GM19351 (cell line): ENCODE results near the gene TXLNA.
"Not testable (repeated sequence)": the region's sequence is repeated elsewhere in the genome, so short reads cannot be mapped to it uniquely, and the experiment has no call there.

Experiments used
- ATAC-seq: cut with Tn5 transposase; IDR thresholded peaks from one replicate; pipeline ENCODE4 v1.9.1; 2021; ENCODE audit warnings: mild to moderate bottlenecking, moderate library complexity; ENCODE audit not compliant: unreplicated experiment

TXLNA gene

DNA sequence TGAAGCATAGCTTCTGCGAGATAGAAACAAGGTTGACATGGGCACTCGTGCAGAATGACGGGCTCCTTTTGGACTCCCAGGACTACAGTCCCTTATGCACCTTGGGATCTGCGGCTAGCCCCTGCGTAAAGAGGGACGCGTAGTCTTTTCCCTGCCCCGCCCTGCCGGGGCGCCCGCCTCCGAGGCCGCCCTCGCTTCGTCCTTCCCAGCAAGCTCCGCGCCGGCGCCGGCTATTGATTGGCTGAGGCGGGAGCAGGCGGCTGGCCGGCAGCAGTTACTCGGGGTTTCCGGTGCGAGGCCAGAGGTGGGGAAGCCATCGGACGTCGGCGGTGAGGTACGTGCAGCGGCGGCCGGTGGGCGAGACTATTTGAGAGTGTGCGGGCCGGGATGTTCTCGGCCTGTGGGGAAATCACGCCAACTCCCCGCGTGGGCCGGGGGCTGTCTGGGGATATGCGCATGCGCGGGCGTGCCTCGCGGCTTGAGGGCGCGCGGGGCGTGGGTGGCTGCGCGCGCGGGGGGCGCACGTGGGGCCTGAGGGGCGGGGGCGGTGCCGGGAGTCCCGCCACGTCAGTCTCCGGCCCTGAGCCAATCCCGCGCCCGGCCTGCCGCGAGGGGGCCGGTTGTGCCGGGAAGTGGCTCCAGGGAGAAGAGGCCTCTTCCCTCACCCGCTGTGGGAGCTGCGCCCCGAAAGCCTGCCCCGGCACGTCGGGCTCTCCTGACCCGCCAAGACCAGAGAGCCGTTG is at the start of gene TXLNA:
Gene TXLNA (plus strand): TSS at position 233 of the 743 bp plus-strand sequence. CDS start 671 bp downstream, outside the sequence.
- ATAC-seq = peak; percentile 91

DNA sequence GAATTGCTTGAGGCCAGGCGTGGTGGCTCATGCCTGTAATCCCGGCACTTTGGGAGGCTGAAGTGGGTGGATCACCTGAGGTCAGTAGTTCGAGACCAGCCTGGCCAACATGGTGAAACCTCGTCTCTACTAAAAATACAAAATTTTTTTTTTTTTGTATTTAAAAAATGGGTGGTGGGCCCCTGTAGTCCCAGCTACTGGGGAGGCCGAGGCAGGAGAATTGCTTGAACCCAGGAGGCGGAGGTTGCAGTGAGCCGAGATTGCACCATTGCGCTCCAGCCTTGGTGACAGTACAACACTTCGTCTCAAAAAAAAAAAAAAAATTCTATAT is 45.6 kb upstream of the TXLNA start:
- not testable (repeated sequence) for ATAC-seq

DNA sequence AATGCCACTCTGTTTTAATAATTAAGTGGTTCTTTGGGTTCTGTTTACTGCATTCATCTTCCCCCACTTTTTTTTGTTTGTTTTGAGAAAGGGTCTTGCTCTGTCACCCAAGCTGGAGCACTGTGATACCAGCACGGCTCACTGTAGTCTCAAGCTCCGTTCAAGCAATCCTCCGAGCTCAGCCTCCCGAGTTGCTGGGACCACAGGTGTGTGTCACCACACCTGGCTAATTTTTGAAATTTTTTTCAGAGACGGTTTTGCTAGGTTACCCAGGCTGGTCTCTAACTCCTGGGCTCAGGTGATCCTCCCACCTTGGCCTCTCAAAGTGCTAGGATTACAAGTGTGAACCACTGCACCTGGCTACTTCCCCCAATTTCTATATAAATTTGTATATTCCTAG is 42.4 kb upstream of the TXLNA start:
- no peak for ATAC-seq

DNA sequence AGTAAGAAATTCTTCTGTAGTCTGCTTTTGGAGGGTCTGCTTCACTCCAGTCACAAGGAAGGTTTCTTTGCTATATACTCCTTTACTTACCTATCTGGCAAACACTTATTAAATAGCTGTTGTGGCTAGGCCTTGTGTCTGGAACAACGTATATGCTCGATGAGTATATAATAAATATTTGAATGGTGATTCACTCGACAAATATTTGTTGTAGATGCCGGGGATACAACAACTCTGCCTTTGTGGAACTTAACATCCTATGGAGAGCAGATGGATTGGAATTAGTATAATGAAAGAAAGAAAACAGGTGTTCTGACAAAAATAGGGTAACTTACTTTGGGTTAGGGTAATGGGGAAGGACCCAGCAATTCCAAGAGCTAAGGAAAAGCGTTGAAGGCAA is 40.5 kb upstream of the TXLNA start:
- no peak for ATAC-seq

DNA sequence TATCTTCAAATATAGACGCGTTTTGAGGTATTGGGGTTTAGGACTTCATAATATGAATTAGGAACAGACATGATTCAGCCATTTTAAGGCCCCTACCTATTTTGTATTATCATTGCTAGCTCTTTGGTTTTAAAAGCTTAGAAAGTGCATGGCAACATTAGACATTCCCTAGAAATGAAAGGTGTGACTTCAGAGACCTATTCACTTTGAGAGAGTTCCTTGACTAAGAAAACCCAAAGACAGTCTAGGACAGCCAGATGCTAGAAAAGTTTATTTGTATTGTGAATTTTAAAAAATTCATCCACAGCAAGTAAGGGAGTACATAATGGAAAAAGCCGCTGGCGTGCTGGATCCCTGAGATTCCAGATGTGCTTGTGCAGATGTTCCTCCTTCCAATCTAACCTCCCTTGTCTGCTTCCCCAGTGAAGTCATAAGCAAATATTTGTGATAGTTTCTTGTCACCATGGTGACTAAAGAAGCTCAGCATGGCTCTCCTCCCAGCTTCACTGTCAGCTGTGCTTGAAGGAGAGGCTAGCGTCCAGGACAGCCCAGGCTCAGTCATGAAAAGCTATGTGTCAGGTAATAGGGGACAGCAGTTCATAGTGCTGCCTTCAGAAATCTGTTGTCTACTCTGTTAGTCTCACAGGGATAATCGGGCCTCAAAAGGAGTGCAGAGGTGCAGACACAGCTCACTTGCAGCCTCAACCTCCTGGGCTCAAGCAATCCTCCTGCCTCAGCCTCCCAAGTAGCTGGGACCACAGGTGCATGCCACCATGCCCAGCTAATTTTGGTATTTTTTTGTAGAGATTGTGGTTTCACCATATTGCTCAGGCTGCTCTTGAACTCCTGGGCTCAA is 36.8 kb upstream of the TXLNA start:
- ATAC-seq = no peak

DNA sequence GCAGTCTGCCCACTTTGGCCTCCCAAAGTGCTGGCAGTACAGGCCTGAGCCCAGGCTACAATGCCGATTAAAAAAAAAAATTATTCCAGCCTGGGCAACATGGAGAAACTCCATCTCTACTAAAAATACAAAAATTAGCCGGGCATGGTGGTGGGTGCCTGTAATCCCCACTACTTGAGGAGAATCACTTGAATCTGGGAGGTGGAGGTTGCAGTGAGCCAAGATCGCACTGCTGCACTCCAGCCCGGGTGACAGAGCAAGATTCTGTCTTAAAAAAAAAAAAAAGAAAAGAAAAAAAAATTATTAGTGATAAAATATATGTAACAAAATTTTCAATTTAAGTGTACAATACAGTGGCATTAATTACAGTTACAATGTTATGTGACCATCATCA is 36.2 kb upstream of the TXLNA start:
- ATAC-seq = not testable (repeated sequence)

DNA sequence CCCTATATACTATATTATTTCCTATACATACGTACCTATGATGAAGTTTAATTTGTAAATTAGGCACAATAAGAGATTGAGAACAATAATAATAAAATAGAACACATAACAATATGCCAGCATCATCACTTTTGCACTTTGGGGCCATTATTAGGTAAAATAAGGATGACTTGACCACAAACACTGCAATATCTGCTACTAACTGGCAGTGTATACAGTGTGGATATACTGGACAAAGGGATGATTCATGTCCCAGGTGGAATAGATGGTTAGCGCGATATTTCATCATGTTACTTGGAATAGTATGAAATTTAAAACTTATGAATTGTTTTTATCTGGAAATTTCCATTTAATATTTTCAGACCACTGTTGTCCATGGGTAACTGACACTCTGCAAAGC is 35.4 kb upstream of the TXLNA start:
- no peak for ATAC-seq

DNA sequence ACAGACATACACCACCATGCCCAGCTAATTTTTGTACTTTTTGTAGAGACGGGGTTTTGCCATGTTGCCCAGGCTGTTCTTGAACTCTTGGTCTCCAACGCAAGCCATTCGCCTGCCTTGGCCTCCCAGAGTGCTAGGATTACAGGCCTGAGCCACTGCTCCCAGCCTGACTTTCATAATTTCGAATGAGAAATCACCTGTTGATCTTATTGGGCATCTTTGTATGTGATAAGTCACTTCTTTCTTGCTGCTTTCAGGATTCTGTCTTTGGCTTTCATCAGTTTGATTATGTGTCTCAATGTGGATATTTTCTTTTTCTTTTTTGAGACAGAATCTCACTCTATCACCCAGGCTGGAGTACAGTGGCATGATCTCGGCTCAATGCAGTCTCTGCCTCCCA is 31.7 kb upstream of the TXLNA start:
- not testable (repeated sequence) for ATAC-seq

DNA sequence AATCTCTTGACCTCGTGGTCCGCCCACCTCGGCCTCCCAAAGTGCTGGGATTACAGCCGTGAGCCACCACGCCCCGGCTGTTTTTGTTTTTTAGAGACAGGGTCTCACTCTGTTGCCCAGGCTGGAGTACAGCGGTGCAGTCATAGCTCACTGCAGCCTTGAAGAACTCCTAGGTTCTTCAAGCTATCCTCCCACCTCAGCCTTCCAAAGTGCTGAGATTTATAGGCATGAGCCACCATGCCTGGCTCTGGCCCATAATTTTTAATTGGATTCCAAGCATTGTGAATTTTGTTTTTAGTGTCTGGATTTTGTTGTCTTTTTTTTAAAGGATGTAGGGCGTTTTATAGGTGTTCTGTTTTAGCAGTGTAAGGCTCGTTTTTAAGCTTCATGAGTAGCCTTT is 28.6 kb upstream of the TXLNA start:
- ATAC-seq = no peak

DNA sequence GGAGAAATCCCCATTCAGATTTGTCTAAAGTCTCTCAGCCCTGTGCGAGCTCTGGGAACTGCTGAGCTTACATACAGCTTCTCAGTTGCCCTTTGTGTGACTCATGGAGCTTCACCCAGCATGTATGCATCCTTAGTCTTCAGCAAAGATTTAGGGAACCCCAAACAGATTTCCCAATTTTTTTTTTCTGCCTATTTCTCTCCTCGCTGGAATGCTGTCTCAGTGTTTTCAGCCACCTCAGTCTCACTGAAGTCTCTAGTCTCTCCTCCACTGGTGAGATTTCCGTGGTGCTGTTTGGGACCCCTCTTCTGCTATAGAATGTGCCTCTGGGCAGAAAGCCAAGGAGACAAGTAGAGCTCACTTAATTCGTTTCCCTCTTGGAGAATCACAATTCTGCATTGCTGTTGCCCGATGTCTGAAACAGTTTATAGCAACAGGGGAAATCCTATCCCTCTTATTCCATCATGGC is 28.1 kb upstream of the TXLNA start:
- ATAC-seq = no peak

DNA sequence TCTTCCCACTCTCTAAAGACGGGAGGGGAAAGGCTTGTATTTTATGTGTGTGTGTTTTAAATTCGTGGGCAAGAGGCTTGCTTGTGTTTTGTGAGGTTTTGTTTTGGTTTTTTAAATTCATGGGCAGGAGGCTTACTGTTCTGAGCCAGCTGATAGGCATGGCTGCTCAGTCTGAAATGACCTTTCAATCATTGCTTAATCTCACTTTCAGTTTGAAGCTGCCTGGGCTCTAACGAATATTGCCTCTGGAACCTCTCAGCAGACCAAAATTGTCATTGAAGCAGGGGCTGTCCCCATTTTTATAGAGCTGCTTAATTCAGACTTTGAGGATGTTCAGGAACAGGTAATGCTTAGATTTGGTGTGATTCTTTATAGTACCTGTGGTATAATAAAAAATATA is 20.3 kb upstream of the TXLNA start:
- no peak for ATAC-seq

DNA sequence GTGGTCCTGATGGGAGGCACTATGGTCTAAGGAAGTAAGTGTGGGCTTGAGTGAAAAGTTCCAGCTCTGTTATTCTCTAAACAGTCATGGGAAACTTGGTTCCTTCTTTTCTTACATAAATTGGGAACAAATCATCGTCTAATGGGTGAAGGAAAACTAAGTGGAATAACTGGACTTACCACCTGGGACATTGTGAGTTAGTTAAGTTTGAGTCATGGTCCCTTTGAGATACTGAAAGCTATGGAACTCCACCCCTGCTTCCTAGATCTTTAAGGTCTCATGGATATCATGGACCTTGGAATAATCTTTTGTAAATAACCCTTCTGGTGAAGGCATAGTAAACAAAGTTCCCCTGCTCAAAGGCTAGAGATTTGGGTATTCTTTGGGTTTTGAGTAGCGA is 16.1 kb upstream of the TXLNA start:
- ATAC-seq = no peak

DNA sequence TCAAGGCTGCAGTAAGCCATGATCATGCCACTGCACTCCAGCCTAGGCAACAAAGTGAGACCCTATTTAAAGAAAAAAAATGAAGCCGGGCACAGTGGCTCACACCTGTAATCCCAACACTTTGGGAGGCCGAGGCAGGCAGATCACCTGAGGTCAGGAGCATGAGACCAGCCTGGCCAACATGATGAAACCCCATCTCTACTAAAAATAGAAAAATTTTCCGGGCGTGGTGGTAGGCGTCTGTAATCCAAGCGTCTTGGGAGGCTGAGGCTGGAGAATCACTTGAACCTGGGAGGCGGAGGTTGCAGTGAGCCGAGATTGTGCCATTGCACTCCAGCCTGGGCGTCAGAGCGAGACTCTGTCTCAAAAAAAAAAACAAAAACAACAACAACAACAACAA is 13.8 kb upstream of the TXLNA start:
- not testable (repeated sequence) for ATAC-seq

DNA sequence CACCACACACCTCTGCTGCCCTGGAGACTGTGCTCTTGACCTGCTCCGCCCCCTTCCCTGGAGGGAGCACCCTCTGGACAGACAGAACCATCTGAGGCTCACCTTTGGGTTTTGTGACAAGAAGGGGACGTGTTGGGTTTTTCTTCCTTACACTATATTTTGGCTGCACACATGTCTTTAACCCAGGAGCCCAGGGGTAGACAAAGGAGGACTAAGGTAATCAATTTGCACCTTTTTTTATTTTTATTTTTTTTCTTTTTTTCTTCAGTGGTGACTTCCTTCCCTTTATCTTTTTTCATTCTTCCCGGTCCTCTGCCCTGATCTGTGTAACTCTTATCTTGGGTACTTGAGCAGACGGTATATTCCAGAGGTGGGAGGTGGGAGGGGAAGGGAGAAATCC is 8.5 kb upstream of the TXLNA start:
- ATAC-seq = no peak

DNA sequence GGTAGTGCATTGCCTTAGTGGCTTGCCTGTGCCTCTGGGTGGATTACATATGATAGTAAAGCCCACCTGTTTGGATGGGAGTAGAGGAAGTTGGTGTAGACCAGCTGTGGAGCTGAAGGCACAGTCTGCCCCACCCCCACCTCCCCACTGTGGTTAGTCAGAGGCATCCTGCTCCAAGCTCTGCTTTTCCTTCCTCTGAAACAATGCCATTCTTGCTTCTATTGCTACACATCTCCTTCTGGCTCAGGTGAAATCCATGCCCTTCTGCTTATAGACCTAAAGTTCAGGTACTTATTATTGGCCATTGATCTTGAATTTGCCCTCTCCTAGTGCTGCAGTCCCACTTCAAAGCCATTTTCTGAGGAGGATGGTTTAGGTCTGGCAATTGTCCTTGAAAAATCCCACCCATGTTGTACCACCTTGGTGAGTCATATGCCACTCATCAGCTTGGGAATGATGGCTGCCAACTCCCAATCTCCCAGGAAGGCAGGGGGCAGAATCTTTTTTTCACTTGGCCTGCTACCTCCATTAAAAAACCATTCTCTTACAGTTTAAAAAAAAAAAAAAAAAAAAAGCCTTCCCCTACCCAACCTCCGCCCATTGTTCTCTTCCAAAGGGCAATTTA is 6.7 kb upstream of the TXLNA start:
- no peak for ATAC-seq

DNA sequence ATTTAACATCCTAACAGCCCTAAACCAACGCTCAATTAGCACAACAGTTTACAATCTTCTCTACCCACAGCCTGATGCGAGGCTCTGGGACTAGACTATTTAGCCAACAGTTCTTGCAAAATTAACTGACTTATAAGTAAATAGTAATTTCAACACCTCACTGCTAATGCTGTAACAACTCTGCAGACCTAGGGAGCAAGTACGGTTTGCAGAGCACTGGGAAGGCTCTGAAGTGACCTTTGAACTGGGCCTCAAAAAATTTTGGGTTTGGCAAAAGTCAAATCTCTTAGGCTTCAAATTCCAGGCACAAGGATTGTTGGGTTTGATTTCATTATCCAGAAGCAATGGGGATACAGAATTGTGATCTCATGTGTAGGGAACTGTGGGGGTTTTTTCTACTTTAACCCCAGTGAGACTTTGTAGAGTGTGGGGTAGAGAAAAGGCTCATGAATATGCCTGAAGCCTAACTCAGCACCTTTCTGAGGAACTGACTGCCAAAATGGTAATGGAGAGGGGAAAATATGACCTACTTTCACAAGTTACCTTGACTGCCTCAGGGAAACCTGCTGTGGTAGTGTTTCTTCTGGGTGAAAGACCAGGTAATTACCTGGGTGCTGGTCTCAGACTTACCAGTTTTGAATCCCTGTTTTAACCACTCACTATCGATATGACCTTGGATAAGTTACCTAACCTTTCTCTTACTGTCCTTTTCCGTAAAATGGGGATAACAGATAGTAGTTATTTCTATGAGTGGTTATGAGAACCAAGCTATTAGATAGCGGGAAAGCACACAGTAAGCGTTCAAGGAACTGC is 889 bp upstream of the TXLNA start:
- no peak for ATAC-seq

DNA sequence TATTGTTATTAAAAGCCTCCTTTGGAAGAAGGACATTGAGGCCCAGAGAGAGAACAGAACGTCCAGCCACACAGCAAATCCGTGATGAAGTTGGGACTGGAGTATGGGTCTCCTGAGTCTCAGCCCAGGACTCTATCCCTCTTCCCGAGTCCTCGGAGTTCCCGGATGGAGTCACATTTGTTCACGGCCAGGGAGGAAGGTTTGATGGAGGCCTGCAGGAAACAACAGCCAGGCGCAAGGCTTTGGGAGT is 357 bp upstream of the TXLNA start:
- ATAC-seq = no peak

DNA sequence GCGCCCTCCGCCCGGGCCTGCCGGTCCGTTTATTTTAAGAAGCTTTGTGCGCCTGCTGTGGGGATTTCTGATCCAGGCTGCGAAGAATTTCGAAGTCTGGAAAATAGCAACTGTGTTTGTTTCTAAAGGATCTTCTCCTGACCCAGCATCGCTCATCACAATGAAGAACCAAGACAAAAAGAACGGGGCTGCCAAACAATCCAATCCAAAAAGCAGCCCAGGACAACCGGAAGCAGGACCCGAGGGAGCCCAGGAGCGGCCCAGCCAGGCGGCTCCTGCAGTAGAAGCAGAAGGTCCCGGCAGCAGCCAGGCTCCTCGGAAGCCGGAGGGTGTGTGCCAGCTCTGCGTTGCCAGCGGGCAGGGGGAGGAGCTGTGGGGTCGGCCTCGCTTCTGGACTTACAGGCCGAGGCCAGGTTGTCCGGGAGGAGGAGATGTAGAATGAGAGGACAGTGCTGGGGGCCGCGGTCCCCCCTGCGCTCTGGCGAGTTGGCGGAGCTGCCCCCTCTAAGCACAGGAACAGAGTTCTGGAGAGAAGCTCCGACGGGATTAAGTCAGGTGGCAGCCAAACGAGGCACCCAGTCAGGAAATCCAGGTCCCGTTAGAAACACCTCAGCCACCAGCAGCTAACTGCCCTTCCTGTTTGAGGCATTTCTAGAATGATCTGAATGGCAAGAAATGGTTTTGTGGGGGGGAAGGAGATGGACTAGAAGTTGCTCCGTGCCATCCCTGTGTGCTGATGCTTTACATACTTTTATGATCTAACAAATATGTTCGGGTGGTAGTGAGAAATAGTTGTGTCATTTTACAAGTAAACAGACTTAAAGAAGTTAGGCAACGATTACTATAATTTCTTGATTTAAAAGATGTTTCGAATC is 948 bp downstream of the TXLNA start:
- ATAC-seq = no peak

DNA sequence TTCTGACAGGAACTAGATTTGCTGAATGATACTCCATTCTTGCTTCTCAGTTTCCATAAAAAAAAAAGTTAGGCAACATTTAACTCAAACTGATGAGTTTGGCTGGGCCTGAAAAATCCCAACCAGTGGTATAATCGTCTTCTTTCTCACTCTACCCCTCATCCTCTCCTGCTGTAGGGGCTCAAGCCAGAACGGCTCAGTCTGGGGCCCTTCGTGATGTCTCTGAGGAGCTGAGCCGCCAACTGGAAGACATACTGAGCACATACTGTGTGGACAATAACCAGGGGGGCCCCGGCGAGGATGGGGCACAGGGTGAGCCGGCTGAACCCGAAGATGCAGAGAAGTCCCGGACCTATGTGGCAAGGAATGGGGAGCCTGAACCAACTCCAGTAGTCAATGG is 1.6 kb downstream of the TXLNA start:
- ATAC-seq = no peak

DNA sequence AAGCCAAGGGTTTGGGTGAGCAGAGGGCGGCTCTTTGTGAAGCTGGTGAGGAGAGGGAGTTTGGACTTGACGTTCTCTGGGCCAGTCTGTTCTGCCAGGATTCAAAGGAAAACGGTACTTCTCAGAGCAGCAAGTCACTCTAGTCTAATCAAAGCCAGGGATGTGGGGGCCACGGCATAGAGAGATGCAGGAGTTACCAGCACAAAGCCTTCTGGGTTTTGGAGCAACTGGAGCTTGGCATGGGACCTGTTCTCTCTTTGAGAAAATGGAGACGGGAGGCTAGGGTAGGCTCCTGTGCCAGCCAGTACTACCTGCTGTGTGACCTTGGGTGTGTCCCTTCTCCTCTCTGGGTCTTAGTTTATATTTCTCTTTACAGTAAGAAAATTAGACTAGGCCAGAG is 2.1 kb downstream of the TXLNA start:
- no peak for ATAC-seq
